A673 (cell line): ENCODE data around the gene DTNA. TPM values are rescaled to one million over a fixed set of nuclear protein-coding genes. Genes with fewer than 3 reads are reported as not detected.

Source experiments
- Bru-seq: library from RNA; stranded (reverse); fragments of 400-500 nt; gene quantifications from one replicate; lab custom pipeline; 2021; lab: Mats Ljungman, UMichigan
- BruChase-seq, 2 experiments: library from RNA; stranded (reverse); fragments of 400-500 nt; gene quantifications; one replicate each; lab custom pipeline; 2021; lab: Mats Ljungman, UMichigan
- BruUV-seq: library from RNA; stranded (reverse); fragments of 400-500 nt; replicated peaks from 2 replicates; lab custom pipeline; 2021; lab: Mats Ljungman, UMichigan
- CTCF ChIA-PET: fragments of 300-600 bp; sonication (Branson Sonifier 250); formaldehyde crosslinking; loops from one replicate; lab custom pipeline; 2022; ENCODE audit warnings: antibody characterized with exemption; lab: Charles Lee
- POLR2A ChIA-PET: fragments of 300-600 bp; sonication (Branson Sonifier 250); formaldehyde crosslinking; loops from one replicate; lab custom pipeline; 2022; ENCODE audit warnings: antibody characterized with exemption; ENCODE audit not compliant: low non-redundant PET; lab: Charles Lee
- DNase-seq: peaks from one replicate; pipeline ENCODE4 v3.0.0-alpha.2; 2015; ENCODE audit warnings: low spot score
- H3K27ac ChIP-seq: fragments of 200-600 bp; sonication (generic); 2 replicates; pipeline ENCODE4 v1.5.1; 2016; ENCODE audit warnings: mixed run types, low read depth, mild to moderate bottlenecking, mixed read lengths, antibody characterized with exemption, low read length; ENCODE audit not compliant: poor library complexity, severe bottlenecking
- H3K27me3 ChIP-seq: fragments of 200-600 bp; sonication (generic); replicated peaks from 2 replicates; pipeline ENCODE4 v1.6.1; 2017; ENCODE audit warnings: mixed run types, low read depth, mild to moderate bottlenecking, mixed read lengths, antibody characterized with exemption, low read length; ENCODE audit not compliant: insufficient read depth, poor library complexity
- H3K36me3 ChIP-seq: fragments of 200-600 bp; sonication (generic); 2 replicates; pipeline ENCODE4 v1.6.1; 2016; ENCODE audit warnings: mixed run types, mild to moderate bottlenecking, mixed read lengths, antibody characterized with exemption, low read length; ENCODE audit not compliant: insufficient read depth, poor library complexity, severe bottlenecking
- H3K4me1 ChIP-seq: fragments of 200-600 bp; sonication (generic); 2 replicates; pipeline ENCODE4 v1.6.1; 2017; ENCODE audit warnings: mixed run types, mild to moderate bottlenecking, mixed read lengths, antibody characterized with exemption, low read length; ENCODE audit not compliant: insufficient read depth, poor library complexity, severe bottlenecking
- H3K4me3 ChIP-seq: fragments of 200-600 bp; sonication (generic); 2 replicates; pipeline ENCODE4 v1.5.1; 2016; ENCODE audit warnings: low read depth, mixed run types, mild to moderate bottlenecking, mixed read lengths, low read length; ENCODE audit not compliant: poor library complexity, severe bottlenecking
- H3K9me3 ChIP-seq: fragments of 200-600 bp; sonication (generic); 2 replicates; pipeline ENCODE4 v1.6.1; 2016; ENCODE audit warnings: mixed run types, low read depth, mild to moderate bottlenecking, mixed read lengths, antibody characterized with exemption, low read length; ENCODE audit not compliant: poor library complexity, severe bottlenecking
- EZH2 ChIP-seq: fragments of 200-600 bp; sonication (generic); IDR thresholded peaks from 2 replicates; pipeline ENCODE4 v1.6.1; 2017; ENCODE audit warnings: borderline replicate concordance, low read depth, mild to moderate bottlenecking, mixed read lengths, antibody characterized with exemption, low read length; ENCODE audit not compliant: poor library complexity, severe bottlenecking
- intact Hi-C: fragments of 100-400 bp; cut with micrococcal nuclease; formaldehyde crosslinking; loops from one replicate; pipeline ENCODE4 v1.10.0; 2022; ENCODE audit not compliant: unreplicated experiment
- long read RNA-seq: library from polyadenylated mRNA; stranded (forward); transcript quantifications from one replicate; pipeline ENCODE4 v2.0.0, GENCODE V29; 2022
- total RNA-seq: library from RNA; stranded (reverse); gene quantifications from 2 replicates; pipeline ENCODE4 v1.2.3, GENCODE V29; 2021
- TF ChIP-seq, protein P1 (sequence below): fragments of 300-800, 200-600 bp; sonication (generic); conservative IDR thresholded peaks from 2 replicates; pipeline ENCODE4 v1.5.1; 2017; ENCODE audit warnings: low read depth, mild to moderate bottlenecking, antibody characterized with exemption, low read length, moderate library complexity, mixed read lengths

Gene DTNA
- total RNA-seq (18.6 and 20.0 TPM in 2 replicates), Bru-seq, nascent RNA (percentile 50 among the genes with signal in this experiment), BruChase-seq, experiment 1, labeled RNA remaining after a 2-hour chase (percentile 45 among the genes with signal in this experiment), BruChase-seq, experiment 2, labeled RNA remaining after a 6-hour chase (percentile 40 among the genes with signal in this experiment)
- long read RNA-seq, partial matches to known transcripts, result 2 of 25 reads
- long read RNA-seq, other reads (novel, unspliced or antisense), result 21 of 25 reads

DNA sequence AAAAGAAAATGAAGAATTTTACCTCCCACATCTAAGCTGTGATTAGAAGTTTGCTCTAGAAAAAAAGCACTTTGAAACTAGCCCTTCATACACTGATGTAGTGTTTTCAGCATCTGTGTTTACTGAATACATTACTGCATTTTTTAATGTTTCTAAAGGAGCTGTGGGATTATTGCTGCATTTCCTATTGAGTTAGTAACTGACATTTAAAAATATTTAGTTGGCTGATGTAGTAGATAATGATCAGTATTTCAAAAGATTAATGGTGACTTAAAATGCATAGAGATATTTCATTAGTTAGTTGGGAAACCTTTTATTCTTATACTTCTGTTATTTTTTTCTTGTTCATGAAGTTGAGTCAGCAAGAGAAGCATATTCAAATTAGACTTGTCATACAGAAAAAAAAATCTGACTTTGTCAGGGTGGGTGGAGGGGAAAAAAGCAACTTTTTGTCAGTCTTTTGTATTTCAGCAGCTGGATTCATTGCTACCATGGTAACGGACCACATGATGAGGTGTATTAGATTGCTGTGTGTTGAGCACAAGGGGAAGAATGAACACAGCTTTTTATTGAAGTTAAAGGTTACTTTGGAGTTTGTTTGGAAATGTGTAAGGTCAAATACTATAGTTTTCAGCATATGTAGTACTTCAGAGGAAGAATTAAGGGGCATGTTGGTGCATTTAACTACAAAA is at the start of gene DTNA:
Gene DTNA, plus strand, starts transcription at position 549 of the 692 bp plus-strand sequence. CDS start 45,679 bp downstream, outside the sequence.
- no peaks in the 10 kb centered on the region for H3K36me3 ChIP-seq
- peak within 1 kb of the TSS; percentile 44 for H3K4me3 ChIP-seq
- CTCF ChIA-PET, result interaction anchor here (1.6 kb wide), 1 partner anchor 48 kb away, joined by 6 read pairs; no protein-coding TSS in a partner anchor
- POLR2A ChIA-PET, result no interaction called here
- no peaks in the 10 kb centered on the region for H3K27me3 ChIP-seq
- H3K27ac ChIP-seq, result peak within 1 kb of the TSS; percentile 35
- H3K9me3 ChIP-seq, result no peaks in the 10 kb centered on the region
- intact Hi-C loops, result no loop called here
- peaks cover 50% of the 10 kb centered on the region for H3K4me1 ChIP-seq
- BruUV-seq, result no TSS peak
- TF ChIP-seq, protein P1, sequence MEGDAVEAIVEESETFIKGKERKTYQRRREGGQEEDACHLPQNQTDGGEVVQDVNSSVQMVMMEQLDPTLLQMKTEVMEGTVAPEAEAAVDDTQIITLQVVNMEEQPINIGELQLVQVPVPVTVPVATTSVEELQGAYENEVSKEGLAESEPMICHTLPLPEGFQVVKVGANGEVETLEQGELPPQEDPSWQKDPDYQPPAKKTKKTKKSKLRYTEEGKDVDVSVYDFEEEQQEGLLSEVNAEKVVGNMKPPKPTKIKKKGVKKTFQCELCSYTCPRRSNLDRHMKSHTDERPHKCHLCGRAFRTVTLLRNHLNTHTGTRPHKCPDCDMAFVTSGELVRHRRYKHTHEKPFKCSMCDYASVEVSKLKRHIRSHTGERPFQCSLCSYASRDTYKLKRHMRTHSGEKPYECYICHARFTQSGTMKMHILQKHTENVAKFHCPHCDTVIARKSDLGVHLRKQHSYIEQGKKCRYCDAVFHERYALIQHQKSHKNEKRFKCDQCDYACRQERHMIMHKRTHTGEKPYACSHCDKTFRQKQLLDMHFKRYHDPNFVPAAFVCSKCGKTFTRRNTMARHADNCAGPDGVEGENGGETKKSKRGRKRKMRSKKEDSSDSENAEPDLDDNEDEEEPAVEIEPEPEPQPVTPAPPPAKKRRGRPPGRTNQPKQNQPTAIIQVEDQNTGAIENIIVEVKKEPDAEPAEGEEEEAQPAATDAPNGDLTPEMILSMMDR, result no peak
- TF ChIP-seq EZH2, result no peak
- DNase-seq, result peak; percentile 89

GRCh38 chr18:34660572-34660971 is 49.5 kb upstream of the DTNA start:
- Histone ChIP-seq H3K36me3 (no peaks in the 10 kb centered on the region), H3K27ac (no peak overlapping the region), H3K27me3 (no peaks in the 10 kb centered on the region), H3K4me1 (peaks cover 11% of the 10 kb centered on the region), H3K4me3 (no peak overlapping the region), H3K9me3 (no peaks in the 10 kb centered on the region)
- CTCF ChIA-PET, result interaction anchor here (0.8 to 2.8 kb wide), 6 partner anchors 12 to 821 kb away, joined by 3 to 28 read pairs (median 6); no protein-coding TSS in a partner anchor
- no peak for TF ChIP-seq EZH2
- TF ChIP-seq, protein P1, result no peak
- no peak for DNase-seq
- POLR2A ChIA-PET, result interaction anchor here (0.5 kb wide), 1 partner anchor 340 kb away, joined by 3 read pairs; no protein-coding TSS in a partner anchor
- no TSS peak for BruUV-seq
- intact Hi-C loops, result loop anchor here (1.0 to 5.0 kb wide), 2 partner anchors 42 to 128 kb away; no protein-coding TSS in a partner anchor

DNA sequence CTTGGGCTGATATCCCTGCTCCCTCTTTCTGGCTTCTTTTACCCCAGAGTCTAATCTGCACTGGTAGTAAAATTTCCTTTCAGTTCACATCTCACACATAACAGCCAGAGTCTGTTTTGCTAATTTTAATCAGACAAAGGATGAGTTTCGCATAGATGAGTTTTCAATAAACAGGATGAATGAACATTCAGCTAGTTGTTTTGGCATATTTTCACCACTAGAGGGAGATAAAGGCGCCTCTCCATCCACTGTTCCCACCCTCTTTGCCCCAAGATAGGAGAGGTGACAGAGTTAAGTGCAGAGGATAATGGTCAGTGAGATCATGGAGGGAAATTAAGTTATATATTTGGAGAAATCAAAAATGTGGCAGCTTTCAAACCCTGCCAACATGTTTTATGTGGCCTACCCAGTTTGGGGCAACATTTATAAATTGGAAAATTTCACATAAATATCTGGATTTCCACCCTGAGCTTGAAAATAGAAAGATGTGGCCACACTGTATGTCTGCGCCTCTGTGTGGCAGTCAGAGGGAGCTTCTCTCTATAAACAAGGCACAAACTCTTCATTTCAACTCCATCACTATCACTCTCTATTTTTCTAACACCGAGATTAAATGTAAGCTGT is 48.5 kb upstream of the DTNA start:
- TF ChIP-seq, protein P1, result peak; percentile 89
- TF ChIP-seq EZH2, result no peak
- POLR2A ChIA-PET, result interaction anchor here (0.7 kb wide), 1 partner anchor 46 kb away, joined by 3 read pairs; no protein-coding TSS in a partner anchor
- H3K27me3 ChIP-seq, result no peaks in the 10 kb centered on the region
- BruUV-seq, result no TSS peak
- DNase-seq, result peak; percentile 72
- H3K9me3 ChIP-seq, result no peaks in the 10 kb centered on the region
- H3K4me3 ChIP-seq, result no peak overlapping the region
- intact Hi-C loops, result loop anchor here (5.0 kb wide), 1 partner anchor 41 kb away; no protein-coding TSS in a partner anchor
- H3K4me1 ChIP-seq, result peaks cover 11% of the 10 kb centered on the region
- no peaks in the 10 kb centered on the region for H3K36me3 ChIP-seq
- no peak overlapping the region for H3K27ac ChIP-seq
- CTCF ChIA-PET, result interaction anchor here (0.8 to 2.8 kb wide), 11 partner anchors 13 to 822 kb away, joined by 3 to 28 read pairs (median 3); partner anchors contain the start of gene DTNA
